HepG2 (cell line): Measurements from ENCODE around the gene PLEKHA6. TPM values are rescaled to one million over a fixed set of nuclear protein-coding genes. Genes with fewer than 3 reads are reported as not detected.
A peak's percentile ranks its signal among the peaks of the same experiment; 100 is the strongest.

Experiments
- HDAC2 ChIP-seq: sonication (generic); formaldehyde crosslinking; IDR thresholded peaks from 2 replicates; pipeline ENCODE4 v1.4.0; 2020; ENCODE audit warnings: missing genetic modification reagents
- NR2F1 ChIP-seq, 2 experiments: fragments of 450-650 bp in 1 of 2; formaldehyde crosslinking in 1 of 2; IDR thresholded peaks; 2 replicates each; pipeline versions ENCODE4 v1.5.0 to v1.6.1; 2016 to 2020; ENCODE audit warnings: mild to moderate bottlenecking in 1 of 2, missing compliant biosample characterization in 1 of 2, missing genetic modification reagents in 1 of 2, moderate library complexity in 1 of 2
- ZNF430 ChIP-seq: sonication (generic); formaldehyde crosslinking; IDR thresholded peaks from 2 replicates; pipeline ENCODE4 v1.9.0; 2021; ENCODE audit warnings: mild to moderate bottlenecking, missing genetic modification reagents
- polyA plus RNA-seq, 8 experiments: library from polyadenylated mRNA; depleted of rRNA in 3 of 8; stranded (reverse) in 7 of 8; unstranded in 1 of 8; fragments of >200 nt; fragmentation: Illumina TruSeq in 4 of 8; extraction: Trizol in 4 of 8; gene quantifications; 2 replicates each; pipeline versions ENCODE4 v1.2.1 to v1.2.3, GENCODE V29; 2011 to 2016; ENCODE audit warnings: low read depth in 4 of 8, missing spikeins in 1 of 8, mixed read lengths in 1 of 8; ENCODE audit not compliant: insufficient read depth in 1 of 8
- total RNA-seq, 5 experiments: library from RNA; depleted of rRNA; stranded (reverse); fragments of >200 nt; fragmentation: Illumina TruSeq; extraction: Trizol; gene quantifications; 2 replicates each; pipeline ENCODE4 v1.2.3, GENCODE V29; 2016; ENCODE audit warnings: low read depth in 1 of 5
- TF ChIP-seq, protein P1 (sequence below): sonication (generic); formaldehyde crosslinking; IDR thresholded peaks from 2 replicates; pipeline ENCODE4 v1.4.0; 2020; ENCODE audit warnings: missing genetic modification reagents
- TF ChIP-seq, protein P2 (sequence below): sonication (generic); formaldehyde crosslinking; IDR thresholded peaks from 2 replicates; pipeline ENCODE4 v1.5.0; 2020; ENCODE audit warnings: missing genetic modification reagents
- TF ChIP-seq, protein P3 (sequence below): sonication (generic); formaldehyde crosslinking; IDR thresholded peaks from 2 replicates; pipeline ENCODE4 v1.5.0; 2020; ENCODE audit warnings: mild to moderate bottlenecking, missing genetic modification reagents, moderate library complexity
- TF ChIP-seq, protein P4 (sequence below): sonication (generic); formaldehyde crosslinking; IDR thresholded peaks from one replicate; pipeline ENCODE4 v1.5.1; 2020; ENCODE audit warnings: mild to moderate bottlenecking, missing genetic modification reagents; ENCODE audit errors: not compliant biosample characterization
- TF ChIP-seq, protein P5 (sequence below): sonication (generic); formaldehyde crosslinking; IDR thresholded peaks from 2 replicates; pipeline ENCODE4 v1.4.0; 2020; ENCODE audit warnings: missing genetic modification reagents

The PLEKHA6 gene
- total and polyA plus RNA-seq, 2 of the 13 experiments (the other 11 are each of a cell fraction or from before 2014, with no cell fraction given) = 5.3 to 11.4 TPM

DNA sequence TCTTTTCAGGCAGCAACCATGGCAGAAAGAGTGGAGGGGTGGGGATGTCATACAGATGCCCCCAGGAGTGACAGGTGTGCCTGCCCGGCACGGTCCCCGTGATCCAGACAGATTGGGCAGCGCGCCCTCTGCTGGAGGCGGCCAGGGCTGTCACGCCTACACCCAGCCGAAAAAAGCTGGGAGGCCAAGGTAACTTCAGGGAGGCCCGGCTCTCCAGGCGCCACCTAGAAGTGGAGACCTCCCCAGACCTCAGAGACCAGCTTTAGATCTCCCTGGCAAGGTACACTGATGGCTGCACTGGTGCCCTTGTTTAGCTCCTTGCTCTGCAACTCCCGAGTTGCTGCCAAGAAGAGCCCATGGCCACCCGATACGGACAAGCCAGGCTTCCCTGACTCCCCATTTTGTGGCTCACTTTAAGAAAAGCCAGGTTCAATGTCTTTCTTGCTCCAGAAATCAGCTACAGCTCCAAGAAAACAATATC lies 152.6 kb downstream of the PLEKHA6 start (continued):
- TF ChIP-seq, protein P1, sequence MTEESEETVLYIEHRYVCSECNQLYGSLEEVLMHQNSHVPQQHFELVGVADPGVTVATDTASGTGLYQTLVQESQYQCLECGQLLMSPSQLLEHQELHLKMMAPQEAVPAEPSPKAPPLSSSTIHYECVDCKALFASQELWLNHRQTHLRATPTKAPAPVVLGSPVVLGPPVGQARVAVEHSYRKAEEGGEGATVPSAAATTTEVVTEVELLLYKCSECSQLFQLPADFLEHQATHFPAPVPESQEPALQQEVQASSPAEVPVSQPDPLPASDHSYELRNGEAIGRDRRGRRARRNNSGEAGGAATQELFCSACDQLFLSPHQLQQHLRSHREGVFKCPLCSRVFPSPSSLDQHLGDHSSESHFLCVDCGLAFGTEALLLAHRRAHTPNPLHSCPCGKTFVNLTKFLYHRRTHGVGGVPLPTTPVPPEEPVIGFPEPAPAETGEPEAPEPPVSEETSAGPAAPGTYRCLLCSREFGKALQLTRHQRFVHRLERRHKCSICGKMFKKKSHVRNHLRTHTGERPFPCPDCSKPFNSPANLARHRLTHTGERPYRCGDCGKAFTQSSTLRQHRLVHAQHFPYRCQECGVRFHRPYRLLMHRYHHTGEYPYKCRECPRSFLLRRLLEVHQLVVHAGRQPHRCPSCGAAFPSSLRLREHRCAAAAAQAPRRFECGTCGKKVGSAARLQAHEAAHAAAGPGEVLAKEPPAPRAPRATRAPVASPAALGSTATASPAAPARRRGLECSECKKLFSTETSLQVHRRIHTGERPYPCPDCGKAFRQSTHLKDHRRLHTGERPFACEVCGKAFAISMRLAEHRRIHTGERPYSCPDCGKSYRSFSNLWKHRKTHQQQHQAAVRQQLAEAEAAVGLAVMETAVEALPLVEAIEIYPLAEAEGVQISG = 0 out of 2 replicates have a peak, but pooled peaks have one; percentile 38
- TF ChIP-seq ZNF430 (CRISPR knock-in tag) (no peak), NR2F1 (CRISPR knock-in tag; IDR thresholded peaks at IDR 0.05) (no peak), HDAC2 (CRISPR knock-in tag) (no peak)
- TF ChIP-seq, protein P2, sequence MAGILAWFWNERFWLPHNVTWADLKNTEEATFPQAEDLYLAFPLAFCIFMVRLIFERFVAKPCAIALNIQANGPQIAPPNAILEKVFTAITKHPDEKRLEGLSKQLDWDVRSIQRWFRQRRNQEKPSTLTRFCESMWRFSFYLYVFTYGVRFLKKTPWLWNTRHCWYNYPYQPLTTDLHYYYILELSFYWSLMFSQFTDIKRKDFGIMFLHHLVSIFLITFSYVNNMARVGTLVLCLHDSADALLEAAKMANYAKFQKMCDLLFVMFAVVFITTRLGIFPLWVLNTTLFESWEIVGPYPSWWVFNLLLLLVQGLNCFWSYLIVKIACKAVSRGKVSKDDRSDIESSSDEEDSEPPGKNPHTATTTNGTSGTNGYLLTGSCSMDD = no peak
- TF ChIP-seq, protein P3, sequence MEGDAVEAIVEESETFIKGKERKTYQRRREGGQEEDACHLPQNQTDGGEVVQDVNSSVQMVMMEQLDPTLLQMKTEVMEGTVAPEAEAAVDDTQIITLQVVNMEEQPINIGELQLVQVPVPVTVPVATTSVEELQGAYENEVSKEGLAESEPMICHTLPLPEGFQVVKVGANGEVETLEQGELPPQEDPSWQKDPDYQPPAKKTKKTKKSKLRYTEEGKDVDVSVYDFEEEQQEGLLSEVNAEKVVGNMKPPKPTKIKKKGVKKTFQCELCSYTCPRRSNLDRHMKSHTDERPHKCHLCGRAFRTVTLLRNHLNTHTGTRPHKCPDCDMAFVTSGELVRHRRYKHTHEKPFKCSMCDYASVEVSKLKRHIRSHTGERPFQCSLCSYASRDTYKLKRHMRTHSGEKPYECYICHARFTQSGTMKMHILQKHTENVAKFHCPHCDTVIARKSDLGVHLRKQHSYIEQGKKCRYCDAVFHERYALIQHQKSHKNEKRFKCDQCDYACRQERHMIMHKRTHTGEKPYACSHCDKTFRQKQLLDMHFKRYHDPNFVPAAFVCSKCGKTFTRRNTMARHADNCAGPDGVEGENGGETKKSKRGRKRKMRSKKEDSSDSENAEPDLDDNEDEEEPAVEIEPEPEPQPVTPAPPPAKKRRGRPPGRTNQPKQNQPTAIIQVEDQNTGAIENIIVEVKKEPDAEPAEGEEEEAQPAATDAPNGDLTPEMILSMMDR = peak; percentile 95
- TF ChIP-seq, protein P4, sequence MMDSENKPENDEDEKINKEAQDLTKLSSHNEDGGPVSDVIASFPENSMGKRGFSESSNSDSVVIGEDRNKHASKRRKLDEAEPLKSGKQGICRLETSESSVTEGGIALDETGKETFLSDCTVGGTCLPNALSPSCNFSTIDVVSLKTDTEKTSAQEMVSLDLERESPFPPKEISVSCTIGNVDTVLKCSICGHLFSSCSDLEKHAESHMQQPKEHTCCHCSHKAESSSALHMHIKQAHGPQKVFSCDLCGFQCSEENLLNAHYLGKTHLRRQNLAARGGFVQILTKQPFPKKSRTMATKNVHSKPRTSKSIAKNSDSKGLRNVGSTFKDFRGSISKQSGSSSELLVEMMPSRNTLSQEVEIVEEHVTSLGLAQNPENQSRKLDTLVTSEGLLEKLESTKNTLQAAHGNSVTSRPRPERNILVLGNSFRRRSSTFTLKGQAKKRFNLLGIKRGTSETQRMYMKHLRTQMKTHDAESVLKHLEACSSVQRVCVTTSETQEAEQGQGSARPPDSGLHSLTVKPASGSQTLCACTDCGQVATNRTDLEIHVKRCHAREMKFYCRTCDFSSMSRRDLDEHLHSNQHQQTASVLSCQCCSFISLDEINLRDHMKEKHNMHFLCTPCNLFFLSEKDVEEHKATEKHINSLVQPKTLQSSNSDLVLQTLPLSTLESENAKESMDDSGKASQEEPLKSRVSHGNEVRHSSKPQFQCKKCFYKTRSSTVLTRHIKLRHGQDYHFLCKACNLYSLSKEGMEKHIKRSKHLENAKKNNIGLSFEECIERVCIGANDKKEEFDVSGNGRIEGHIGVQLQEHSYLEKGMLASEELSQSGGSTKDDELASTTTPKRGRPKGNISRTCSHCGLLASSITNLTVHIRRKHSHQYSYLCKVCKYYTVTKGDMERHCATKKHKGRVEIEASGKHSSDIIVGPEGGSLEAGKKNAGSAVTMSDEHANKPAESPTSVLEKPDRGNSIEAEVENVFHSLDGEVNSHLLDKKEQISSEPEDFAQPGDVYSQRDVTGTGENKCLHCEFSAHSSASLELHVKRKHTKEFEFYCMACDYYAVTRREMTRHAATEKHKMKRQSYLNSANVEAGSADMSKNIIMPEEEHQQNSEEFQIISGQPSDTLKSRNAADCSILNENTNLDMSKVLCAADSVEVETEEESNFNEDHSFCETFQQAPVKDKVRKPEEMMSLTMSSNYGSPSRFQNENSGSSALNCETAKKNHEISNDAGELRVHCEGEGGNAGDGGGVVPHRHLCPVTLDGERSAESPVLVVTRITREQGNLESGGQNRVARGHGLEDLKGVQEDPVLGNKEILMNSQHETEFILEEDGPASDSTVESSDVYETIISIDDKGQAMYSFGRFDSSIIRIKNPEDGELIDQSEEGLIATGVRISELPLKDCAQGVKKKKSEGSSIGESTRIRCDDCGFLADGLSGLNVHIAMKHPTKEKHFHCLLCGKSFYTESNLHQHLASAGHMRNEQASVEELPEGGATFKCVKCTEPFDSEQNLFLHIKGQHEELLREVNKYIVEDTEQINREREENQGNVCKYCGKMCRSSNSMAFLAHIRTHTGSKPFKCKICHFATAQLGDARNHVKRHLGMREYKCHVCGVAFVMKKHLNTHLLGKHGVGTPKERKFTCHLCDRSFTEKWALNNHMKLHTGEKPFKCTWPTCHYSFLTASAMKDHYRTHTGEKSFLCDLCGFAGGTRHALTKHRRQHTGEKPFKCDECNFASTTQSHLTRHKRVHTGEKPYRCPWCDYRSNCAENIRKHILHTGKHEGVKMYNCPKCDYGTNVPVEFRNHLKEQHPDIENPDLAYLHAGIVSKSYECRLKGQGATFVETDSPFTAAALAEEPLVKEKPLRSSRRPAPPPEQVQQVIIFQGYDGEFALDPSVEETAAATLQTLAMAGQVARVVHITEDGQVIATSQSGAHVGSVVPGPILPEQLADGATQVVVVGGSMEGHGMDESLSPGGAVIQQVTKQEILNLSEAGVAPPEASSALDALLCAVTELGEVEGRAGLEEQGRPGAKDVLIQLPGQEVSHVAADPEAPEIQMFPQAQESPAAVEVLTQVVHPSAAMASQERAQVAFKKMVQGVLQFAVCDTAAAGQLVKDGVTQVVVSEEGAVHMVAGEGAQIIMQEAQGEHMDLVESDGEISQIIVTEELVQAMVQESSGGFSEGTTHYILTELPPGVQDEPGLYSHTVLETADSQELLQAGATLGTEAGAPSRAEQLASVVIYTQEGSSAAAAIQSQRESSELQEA (CRISPR knock-in tag) = peak; percentile 51
- TF ChIP-seq, protein P5, sequence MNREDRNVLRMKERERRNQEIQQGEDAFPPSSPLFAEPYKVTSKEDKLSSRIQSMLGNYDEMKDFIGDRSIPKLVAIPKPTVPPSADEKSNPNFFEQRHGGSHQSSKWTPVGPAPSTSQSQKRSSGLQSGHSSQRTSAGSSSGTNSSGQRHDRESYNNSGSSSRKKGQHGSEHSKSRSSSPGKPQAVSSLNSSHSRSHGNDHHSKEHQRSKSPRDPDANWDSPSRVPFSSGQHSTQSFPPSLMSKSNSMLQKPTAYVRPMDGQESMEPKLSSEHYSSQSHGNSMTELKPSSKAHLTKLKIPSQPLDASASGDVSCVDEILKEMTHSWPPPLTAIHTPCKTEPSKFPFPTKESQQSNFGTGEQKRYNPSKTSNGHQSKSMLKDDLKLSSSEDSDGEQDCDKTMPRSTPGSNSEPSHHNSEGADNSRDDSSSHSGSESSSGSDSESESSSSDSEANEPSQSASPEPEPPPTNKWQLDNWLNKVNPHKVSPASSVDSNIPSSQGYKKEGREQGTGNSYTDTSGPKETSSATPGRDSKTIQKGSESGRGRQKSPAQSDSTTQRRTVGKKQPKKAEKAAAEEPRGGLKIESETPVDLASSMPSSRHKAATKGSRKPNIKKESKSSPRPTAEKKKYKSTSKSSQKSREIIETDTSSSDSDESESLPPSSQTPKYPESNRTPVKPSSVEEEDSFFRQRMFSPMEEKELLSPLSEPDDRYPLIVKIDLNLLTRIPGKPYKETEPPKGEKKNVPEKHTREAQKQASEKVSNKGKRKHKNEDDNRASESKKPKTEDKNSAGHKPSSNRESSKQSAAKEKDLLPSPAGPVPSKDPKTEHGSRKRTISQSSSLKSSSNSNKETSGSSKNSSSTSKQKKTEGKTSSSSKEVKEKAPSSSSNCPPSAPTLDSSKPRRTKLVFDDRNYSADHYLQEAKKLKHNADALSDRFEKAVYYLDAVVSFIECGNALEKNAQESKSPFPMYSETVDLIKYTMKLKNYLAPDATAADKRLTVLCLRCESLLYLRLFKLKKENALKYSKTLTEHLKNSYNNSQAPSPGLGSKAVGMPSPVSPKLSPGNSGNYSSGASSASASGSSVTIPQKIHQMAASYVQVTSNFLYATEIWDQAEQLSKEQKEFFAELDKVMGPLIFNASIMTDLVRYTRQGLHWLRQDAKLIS (CRISPR knock-in tag) = no peak
